ENCODE measurements around the gene NID2.

The NID2 gene

GRCh38 chr14:51972566-51972965 lies 96.3 kb downstream of the NID2 start:
- DNase-seq (ENCODE audit: extremely low read depth, low read depth) = no peak
- TF ChIP-seq, protein P1, sequence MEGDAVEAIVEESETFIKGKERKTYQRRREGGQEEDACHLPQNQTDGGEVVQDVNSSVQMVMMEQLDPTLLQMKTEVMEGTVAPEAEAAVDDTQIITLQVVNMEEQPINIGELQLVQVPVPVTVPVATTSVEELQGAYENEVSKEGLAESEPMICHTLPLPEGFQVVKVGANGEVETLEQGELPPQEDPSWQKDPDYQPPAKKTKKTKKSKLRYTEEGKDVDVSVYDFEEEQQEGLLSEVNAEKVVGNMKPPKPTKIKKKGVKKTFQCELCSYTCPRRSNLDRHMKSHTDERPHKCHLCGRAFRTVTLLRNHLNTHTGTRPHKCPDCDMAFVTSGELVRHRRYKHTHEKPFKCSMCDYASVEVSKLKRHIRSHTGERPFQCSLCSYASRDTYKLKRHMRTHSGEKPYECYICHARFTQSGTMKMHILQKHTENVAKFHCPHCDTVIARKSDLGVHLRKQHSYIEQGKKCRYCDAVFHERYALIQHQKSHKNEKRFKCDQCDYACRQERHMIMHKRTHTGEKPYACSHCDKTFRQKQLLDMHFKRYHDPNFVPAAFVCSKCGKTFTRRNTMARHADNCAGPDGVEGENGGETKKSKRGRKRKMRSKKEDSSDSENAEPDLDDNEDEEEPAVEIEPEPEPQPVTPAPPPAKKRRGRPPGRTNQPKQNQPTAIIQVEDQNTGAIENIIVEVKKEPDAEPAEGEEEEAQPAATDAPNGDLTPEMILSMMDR (IDR thresholded peaks at IDR 0.05; ENCODE audit: low read depth, low read length, missing control alignments) = no peak
- H3K4me3 ChIP-seq (replicated peaks; ENCODE audit: low read depth, low read length) = no peak overlapping the region

DNA sequence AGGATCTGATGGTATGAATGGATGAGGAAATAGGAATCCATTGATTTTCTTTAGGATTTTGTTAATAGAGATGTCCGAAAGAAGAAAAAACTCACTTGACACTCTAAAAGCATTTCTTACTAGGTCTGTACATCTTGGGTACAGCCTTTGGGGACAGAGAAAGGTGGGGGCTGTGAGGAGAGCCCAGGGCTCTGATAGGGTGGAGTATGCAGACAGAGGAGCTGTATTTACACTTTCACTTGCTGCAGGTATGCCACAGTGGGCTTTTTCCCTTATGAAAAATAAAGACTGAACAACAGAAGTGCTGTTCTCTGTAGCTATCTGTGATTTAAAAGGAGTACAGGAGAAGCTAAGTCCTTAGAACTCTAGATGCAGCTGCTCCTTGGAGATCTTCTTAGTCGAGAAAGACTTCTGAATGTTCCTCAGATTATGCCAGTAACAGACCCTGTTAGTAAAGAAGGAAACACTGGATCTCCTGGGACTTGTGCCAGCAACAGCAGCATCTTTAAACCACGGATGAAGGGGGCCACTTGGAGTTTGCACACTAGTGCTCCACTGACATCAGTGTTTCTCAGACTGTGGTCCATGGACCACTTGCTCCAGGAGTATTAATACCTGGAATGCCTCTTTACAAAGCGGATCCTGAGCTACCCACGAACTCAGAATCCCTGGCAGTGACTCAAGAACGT lies 98.9 kb downstream of the NID2 start:
- TF ChIP-seq, protein P1 (IDR thresholded peaks at IDR 0.05; ENCODE audit: low read depth, low read length, missing control alignments) = no peak
- DNase-seq (ENCODE audit: extremely low read depth, low read depth) = no peak

GRCh38 chr14:51967521-51967920 lies 101.3 kb downstream of the NID2 start:
- TF ChIP-seq, protein P1 (IDR thresholded peaks at IDR 0.05; ENCODE audit: low read depth, low read length, missing control alignments) = no peak
- DNase-seq (ENCODE audit: extremely low read depth, low read depth) = no peak
- H3K4me3 ChIP-seq (replicated peaks; ENCODE audit: low read depth, low read length) = no peak overlapping the region

More for the DNA sequence above, 98.9 kb downstream of the NID2 start:
- no peak overlapping the region for H3K4me3 ChIP-seq (replicated peaks; ENCODE audit: low read depth, low read length)

DNA sequence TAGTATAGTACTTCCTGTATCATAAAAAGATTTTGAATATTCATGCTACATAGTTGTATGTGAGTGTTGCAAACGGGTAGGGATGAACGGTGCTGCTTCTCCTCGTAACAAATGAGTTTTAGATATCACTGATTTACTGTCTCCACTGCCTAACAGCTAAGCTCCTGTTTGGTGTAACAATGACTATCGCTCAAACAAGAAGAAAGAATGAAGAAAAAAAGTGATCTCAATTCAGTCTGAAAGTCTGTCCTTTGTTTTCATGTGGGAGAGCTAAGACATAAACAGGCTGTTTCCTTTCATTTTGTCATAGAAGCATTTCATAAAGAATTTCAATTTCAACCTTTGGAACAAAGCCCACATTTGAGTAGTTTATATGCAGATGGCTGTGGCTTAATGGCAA lies 105.6 kb downstream of the NID2 start:
- H3K4me3 ChIP-seq (replicated peaks; ENCODE audit: low read depth, low read length) = no peak overlapping the region
- no peak for DNase-seq (ENCODE audit: extremely low read depth, low read depth)
- TF ChIP-seq, protein P1 (IDR thresholded peaks at IDR 0.05; ENCODE audit: low read depth, low read length, missing control alignments) = no peak

DNA sequence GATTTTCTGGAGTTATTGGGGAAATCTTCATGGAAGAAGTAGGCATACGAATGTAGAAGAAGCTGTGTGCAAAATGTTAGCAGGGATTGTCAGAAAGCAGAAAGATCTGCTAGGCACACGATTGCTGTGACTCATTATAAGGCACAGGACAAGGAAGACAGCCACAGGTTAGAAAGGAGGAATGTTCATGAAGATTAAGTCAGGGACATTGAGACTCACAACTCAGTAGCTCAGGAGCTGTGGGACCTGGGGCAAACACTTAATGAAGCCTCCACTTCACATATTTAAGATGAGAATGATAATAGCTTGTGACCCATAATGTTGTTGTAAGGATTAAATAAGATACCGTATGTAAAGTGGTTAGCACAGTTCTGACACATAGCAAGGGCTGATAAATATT lies 106.1 kb downstream of the NID2 start:
- H3K4me3 ChIP-seq (replicated peaks; ENCODE audit: low read depth, low read length) = no peak overlapping the region
- no peak for DNase-seq (ENCODE audit: extremely low read depth, low read depth)
- TF ChIP-seq, protein P1 (IDR thresholded peaks at IDR 0.05; ENCODE audit: low read depth, low read length, missing control alignments) = no peak

GRCh38 chr14:51960866-51961265 lies 108.0 kb downstream of the NID2 start:
- DNase-seq (ENCODE audit: extremely low read depth, low read depth) = no peak
- H3K4me3 ChIP-seq (replicated peaks; ENCODE audit: low read depth, low read length) = no peak overlapping the region
- TF ChIP-seq, protein P1 (IDR thresholded peaks at IDR 0.05; ENCODE audit: low read depth, low read length, missing control alignments) = no peak

DNA sequence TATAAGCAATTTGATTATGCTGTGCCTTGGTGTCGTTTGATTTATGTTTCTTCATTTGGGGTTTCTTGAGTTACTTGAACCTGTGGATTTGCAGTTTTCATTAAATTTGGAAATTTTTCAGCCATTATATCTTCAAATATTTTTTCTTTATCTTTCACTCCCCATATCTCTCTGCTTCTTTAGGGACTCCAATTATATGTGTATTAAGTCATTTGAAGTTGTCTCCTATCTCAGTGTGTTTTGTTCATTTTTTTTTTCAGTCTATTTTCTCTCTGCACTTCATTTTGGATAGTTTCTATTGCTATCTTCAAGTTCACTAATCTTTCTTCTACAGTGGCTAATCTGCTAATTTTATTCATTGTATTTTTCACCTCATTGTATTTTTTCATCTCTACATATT lies 108.9 kb downstream of the NID2 start:
- TF ChIP-seq, protein P1 (IDR thresholded peaks at IDR 0.05; ENCODE audit: low read depth, low read length, missing control alignments) = no peak
- DNase-seq (ENCODE audit: extremely low read depth, low read depth) = no peak
- H3K4me3 ChIP-seq (replicated peaks; ENCODE audit: low read depth, low read length) = no peak overlapping the region
